HG03558 (cell line): ENCODE measurements around the gene ANK3.
"Not testable (repeated sequence)": the region's sequence is repeated elsewhere in the genome, so short reads cannot be mapped to it uniquely, and the experiment has no call there.

ENCODE experiments used
- ATAC-seq: cut with Tn5 transposase; IDR thresholded peaks from one replicate; pipeline ENCODE4 v1.9.1; 2021; ENCODE audit warnings: moderate number of reproducible peaks; ENCODE audit not compliant: unreplicated experiment; ENCODE audit errors: extremely low read depth

The ANK3 gene

GRCh38 chr10:60312818-60313588, 76.7 kb downstream of the ANK3 start:
- no peak for ATAC-seq

GRCh38 chr10:60311821-60312220, 77.9 kb downstream of the ANK3 start:
- no peak for ATAC-seq

GRCh38 chr10:60310740-60311139, 78.9 kb downstream of the ANK3 start:
- no peak for ATAC-seq

- no peak for ATAC-seq
Measured at GRCh38 chr10:60309891-60310290, 79.8 kb downstream of the ANK3 start.

GRCh38 chr10:60309371-60309770, 80.3 kb downstream of the ANK3 start:
- no peak for ATAC-seq

- ATAC-seq: no peak
Measured at GRCh38 chr10:60305380-60305892, 84.2 kb downstream of the ANK3 start.

- no peak for ATAC-seq
Measured at GRCh38 chr10:60304829-60305379, 84.8 kb downstream of the ANK3 start.

- ATAC-seq: no peak
Measured at GRCh38 chr10:60303778-60304177, 85.9 kb downstream of the ANK3 start.

- ATAC-seq: no peak
Measured at GRCh38 chr10:60299961-60300883, 89.5 kb downstream of the ANK3 start.

- ATAC-seq: no peak
Measured at GRCh38 chr10:60299390-60299778, 90.3 kb downstream of the ANK3 start.

- no peak for ATAC-seq
Measured at GRCh38 chr10:60298408-60299389, 91.0 kb downstream of the ANK3 start.

GRCh38 chr10:60296073-60296472, 93.6 kb downstream of the ANK3 start:
- no peak for ATAC-seq

- no peak for ATAC-seq
Measured at GRCh38 chr10:60295028-60295937, 94.4 kb downstream of the ANK3 start.

- ATAC-seq: no peak
Measured at GRCh38 chr10:60293581-60294175, 96.0 kb downstream of the ANK3 start.

- ATAC-seq: no peak
Measured at GRCh38 chr10:60292998-60293397, 96.7 kb downstream of the ANK3 start.

GRCh38 chr10:60292536-60292935, 97.1 kb downstream of the ANK3 start:
- not testable (repeated sequence) for ATAC-seq

GRCh38 chr10:60291344-60291930, 98.2 kb downstream of the ANK3 start:
- no peak for ATAC-seq

- ATAC-seq: no peak
Measured at GRCh38 chr10:60290558-60290957, 99.1 kb downstream of the ANK3 start.
